CD8-positive, alpha-beta memory T cell (primary cell): Measurements from ENCODE around the gene LRFN4. TPM values are rescaled to one million over a fixed set of nuclear protein-coding genes. Genes with fewer than 3 reads are reported as not detected.

Experiments
- CTCF ChIA-PET: fragments of 350-600 bp; sonication (Branson Sonifier 250); formaldehyde crosslinking; loops from one replicate; lab custom pipeline; 2021; ENCODE audit warnings: antibody characterized with exemption; lab: Charles Lee
- POLR2A ChIA-PET: fragments of 350-600 bp; sonication (Branson Sonifier 250); formaldehyde crosslinking; loops from one replicate; lab custom pipeline; 2021; ENCODE audit warnings: antibody characterized with exemption; lab: Charles Lee
- DNase-seq, 5 donors: peaks; one replicate each; pipeline versions ENCODE4 v3.0.0 to v3.0.0-alpha.2; 2020 to 2022; ENCODE audit warnings: mixed read lengths in 1 of 5
- H3K27ac ChIP-seq: one replicate; pipeline ENCODE4 v1.7.0; 2013; ENCODE audit warnings: low read depth, mild to moderate bottlenecking, low read length, moderate library complexity
- H3K27me3 ChIP-seq: 2 replicates; pipeline ENCODE4 v1.7.0; 2013; ENCODE audit warnings: low read length, mild to moderate bottlenecking; ENCODE audit not compliant: insufficient read depth, poor library complexity, severe bottlenecking
- H3K36me3 ChIP-seq: 2 replicates; pipeline ENCODE4 v1.7.0; 2013; ENCODE audit warnings: mild to moderate bottlenecking, low read length, moderate library complexity; ENCODE audit not compliant: insufficient read depth
- H3K4me1 ChIP-seq: 2 replicates; pipeline ENCODE4 v1.7.0; 2013; ENCODE audit warnings: mild to moderate bottlenecking, low read length, moderate library complexity; ENCODE audit not compliant: insufficient read depth
- H3K4me3 ChIP-seq: 2 replicates; pipeline ENCODE4 v1.7.0; 2013; ENCODE audit warnings: mild to moderate bottlenecking, low read length
- H3K9me3 ChIP-seq: 2 replicates; pipeline ENCODE4 v1.7.0; 2013; ENCODE audit warnings: mild to moderate bottlenecking, low read length
- H3K27ac Mint-ChIP-seq, 8 donors: one replicate each; pipeline ENCODE4 v1.8.0; 2020 to 2021; ENCODE audit warnings: mixed read lengths in 8 of 8, mild to moderate bottlenecking in 6 of 8, inconsistent platforms in 3 of 8, moderate library complexity in 3 of 8
- H3K27me3 Mint-ChIP-seq, 2 donors: one replicate each; pipeline ENCODE4 v1.8.0; 2020 to 2021; ENCODE audit warnings: mixed read lengths in 2 of 2, mild to moderate bottlenecking in 1 of 2, moderate library complexity in 1 of 2
- H3K36me3 Mint-ChIP-seq, 3 donors: one replicate each; pipeline ENCODE4 v1.8.0; 2020 to 2021; ENCODE audit warnings: mixed read lengths in 3 of 3, inconsistent platforms in 1 of 3, mild to moderate bottlenecking in 1 of 3
- H3K4me1 Mint-ChIP-seq, 3 donors: one replicate each; pipeline ENCODE4 v1.8.0; 2020 to 2021; ENCODE audit warnings: mixed read lengths in 3 of 3, inconsistent platforms in 1 of 3, mild to moderate bottlenecking in 1 of 3
- H3K4me3 Mint-ChIP-seq, 7 donors: one replicate each; pipeline ENCODE4 v1.8.0; 2020 to 2021; ENCODE audit warnings: mixed read lengths in 7 of 7, mild to moderate bottlenecking in 6 of 7, moderate library complexity in 4 of 7, inconsistent platforms in 2 of 7
- H3K9me3 Mint-ChIP-seq, 5 donors: one replicate each; pipeline ENCODE4 v1.8.0; 2020 to 2022; ENCODE audit warnings: mixed read lengths in 5 of 5, mild to moderate bottlenecking in 3 of 5, moderate library complexity in 2 of 5, inconsistent platforms in 1 of 5
- polyA plus RNA-seq: library from polyadenylated mRNA; unstranded; fragments of 300-500 nt; fragmentation: Illumina TruSeq; gene quantifications from one replicate; pipeline ENCODE4 v1.2.3, GENCODE V29; 2021
- total RNA-seq, 2 experiments: library from RNA; stranded (reverse); gene quantifications; one replicate each; pipeline ENCODE4 v1.2.3, GENCODE V29; 2021

LRFN4 gene
- total RNA-seq (10 to 100 TPM; 35.5 to 42.8 TPM), polyA plus RNA-seq (2.2 TPM)

DNA sequence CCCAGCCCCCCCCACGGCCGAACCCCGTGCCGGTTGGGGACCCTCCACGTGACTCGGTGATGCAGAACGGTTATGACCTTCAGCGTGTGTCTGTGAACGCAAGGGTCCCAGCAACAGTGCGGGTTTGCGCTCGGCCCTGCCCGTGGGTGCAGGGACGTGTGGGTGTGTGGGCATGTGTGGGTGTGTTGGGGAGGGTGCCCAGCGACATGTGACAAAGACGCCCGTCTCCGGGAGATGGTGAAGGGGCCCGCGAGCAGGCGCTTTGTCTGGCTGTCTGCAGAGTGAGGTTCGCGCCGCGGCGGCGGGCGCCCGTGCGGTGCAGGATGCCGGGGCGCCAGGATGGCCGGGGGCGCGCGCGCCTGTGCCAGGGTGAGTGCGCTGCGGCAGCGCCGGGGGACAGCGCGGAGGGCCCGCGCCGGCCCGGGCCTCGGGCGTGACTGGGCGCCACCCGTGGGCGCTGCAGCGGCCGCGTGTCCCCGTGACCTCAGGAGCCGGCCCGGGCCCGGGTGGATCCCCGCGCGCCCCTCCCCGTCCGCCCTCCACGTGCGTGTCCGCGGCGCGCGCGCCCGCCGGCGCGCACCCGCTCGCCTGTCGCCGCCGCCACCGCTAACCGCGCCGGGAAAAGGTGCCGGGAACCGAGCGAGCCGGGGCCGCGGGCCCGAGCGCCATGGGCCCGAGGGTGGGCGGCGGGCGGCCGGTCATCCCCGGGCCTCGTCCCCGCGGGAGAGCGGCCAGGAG, at the start of gene LRFN4:
Gene LRFN4 (plus strand): TSS at position 569 of the 738 bp plus-strand sequence. CDS start 681 bp downstream, outside the sequence.
- Mint-ChIP-seq H3K4me3 (peak within 1 kb of the TSS; percentile 87 to 94 (median 89)), H3K4me1 (peaks cover 6 to 7% (median 6%) of the 10 kb centered on the region in 3 donors), H3K27ac (peak within 1 kb of the TSS in 7 of 8 donors; percentile 68 to 96 (median 86)), H3K36me3 (no peaks in the 10 kb centered on the region), H3K9me3 (no peaks in the 10 kb centered on the region), H3K27me3 (peaks cover 0 to 1% of the 10 kb centered on the region in 2 donors)
- peak within 1 kb of the TSS; percentile 66 for H3K4me3 ChIP-seq
- no peaks in the 10 kb centered on the region for H3K9me3 ChIP-seq
- ChIA-PET CTCF (no interaction called here), POLR2A (interaction anchor here (0.5 to 3.9 kb wide), 4 partner anchors 13 to 299 kb away, joined by 3 to 45 read pairs (median 3); partner anchors contain the start of genes KDM2A and RCE1)
- H3K27me3 ChIP-seq = no peaks in the 10 kb centered on the region
- H3K36me3 ChIP-seq = no peaks in the 10 kb centered on the region
- H3K4me1 ChIP-seq = peaks cover 6% of the 10 kb centered on the region
- peak within 1 kb of the TSS; percentile 87 for H3K27ac ChIP-seq
- DNase-seq = peak in 2 of 5 donors; percentile 56 to 72

DNA sequence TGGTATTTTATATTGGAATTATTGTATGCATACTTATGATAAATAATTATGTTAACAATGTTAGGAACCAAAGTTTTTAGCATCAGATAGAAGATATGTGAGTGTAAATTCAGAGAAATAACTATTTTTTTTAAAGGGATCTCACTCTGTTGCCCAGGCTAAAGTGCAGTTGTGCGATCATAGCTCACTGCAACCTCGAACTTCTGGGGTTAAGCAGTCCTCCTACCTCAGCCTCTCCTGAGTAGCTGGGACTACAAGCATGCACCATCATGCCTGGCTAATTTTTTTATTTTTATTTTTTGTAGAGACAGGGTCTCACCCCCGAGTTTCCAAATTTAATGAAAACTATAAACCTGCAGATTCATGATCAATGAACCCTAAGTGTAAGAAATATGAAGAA, 47.3 kb upstream of the LRFN4 start:
- Mint-ChIP-seq H3K4me1 (no peaks in the 10 kb centered on the region), H3K9me3 (no peaks in the 10 kb centered on the region), H3K27ac (no peak overlapping the region), H3K27me3 (no peaks in the 10 kb centered on the region), H3K36me3 (peaks cover 0 to 18% (median 15%) of the 10 kb centered on the region in 3 donors), H3K4me3 (no peak overlapping the region)
- Histone ChIP-seq H3K4me1 (no peaks in the 10 kb centered on the region), H3K36me3 (no peaks in the 10 kb centered on the region), H3K27ac (no peak overlapping the region), H3K27me3 (no peaks in the 10 kb centered on the region), H3K9me3 (no peaks in the 10 kb centered on the region), H3K4me3 (no peak overlapping the region)
- ChIA-PET CTCF (no interaction called here), POLR2A (no interaction called here)
- DNase-seq = no peak

- Histone ChIP-seq H3K4me1 (no peaks in the 10 kb centered on the region), H3K36me3 (no peaks in the 10 kb centered on the region), H3K9me3 (no peaks in the 10 kb centered on the region), H3K27ac (no peak overlapping the region), H3K27me3 (no peaks in the 10 kb centered on the region), H3K4me3 (no peak overlapping the region)
- Mint-ChIP-seq H3K9me3 (no peaks in the 10 kb centered on the region), H3K27ac (peak overlapping the region in 1 of 8 donors; percentile 5), H3K36me3 (peaks cover 0 to 16% (median 13%) of the 10 kb centered on the region in 3 donors), H3K27me3 (no peaks in the 10 kb centered on the region), H3K4me3 (no peak overlapping the region), H3K4me1 (no peaks in the 10 kb centered on the region)
- no peak for DNase-seq
- ChIA-PET POLR2A (no interaction called here), CTCF (no interaction called here)
Observed at GRCh38 chr11:66810576-66811185, 46.2 kb upstream of the LRFN4 start.

DNA sequence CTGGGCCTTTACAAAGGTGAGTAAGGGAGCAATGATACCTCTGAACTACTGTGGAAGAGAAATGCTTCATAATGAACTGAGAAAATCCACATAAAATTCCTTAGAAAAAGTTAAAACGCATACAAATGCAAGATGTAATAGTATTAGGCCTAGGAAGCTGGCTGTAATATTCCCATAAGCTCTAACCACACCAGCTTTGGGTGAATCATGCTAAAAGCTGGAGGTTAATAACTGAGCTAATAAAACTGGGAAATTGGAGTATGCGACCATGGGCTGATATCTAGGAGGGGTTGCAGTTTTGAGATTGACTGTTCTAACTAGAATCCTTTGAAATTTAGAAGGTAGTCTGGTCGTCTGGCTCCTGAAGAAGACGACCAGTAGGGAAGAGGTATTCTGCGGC, 42.2 kb upstream of the LRFN4 start:
- H3K4me3 ChIP-seq = no peak overlapping the region
- no peaks in the 10 kb centered on the region for H3K4me1 Mint-ChIP-seq
- no peak for DNase-seq
- ChIA-PET CTCF (no interaction called here), POLR2A (no interaction called here)
- H3K36me3 ChIP-seq = no peaks in the 10 kb centered on the region
- peaks cover 0 to 10% (median 3%) of the 10 kb centered on the region in 3 donors for H3K36me3 Mint-ChIP-seq
- H3K4me3 Mint-ChIP-seq = no peak overlapping the region
- no peak overlapping the region for H3K27ac ChIP-seq
- H3K27me3 Mint-ChIP-seq = no peaks in the 10 kb centered on the region
- no peaks in the 10 kb centered on the region for H3K4me1 ChIP-seq
- no peak overlapping the region for H3K27ac Mint-ChIP-seq
- no peaks in the 10 kb centered on the region for H3K9me3 Mint-ChIP-seq
- H3K27me3 ChIP-seq = no peaks in the 10 kb centered on the region
- no peaks in the 10 kb centered on the region for H3K9me3 ChIP-seq

- Histone ChIP-seq H3K36me3 (no peaks in the 10 kb centered on the region), H3K27me3 (no peaks in the 10 kb centered on the region), H3K4me1 (no peaks in the 10 kb centered on the region), H3K4me3 (no peak overlapping the region), H3K27ac (no peak overlapping the region), H3K9me3 (no peaks in the 10 kb centered on the region)
- Mint-ChIP-seq H3K27ac (no peak overlapping the region), H3K4me3 (no peak overlapping the region), H3K4me1 (no peaks in the 10 kb centered on the region), H3K9me3 (no peaks in the 10 kb centered on the region), H3K36me3 (peaks cover 0 to 10% (median 3%) of the 10 kb centered on the region in 3 donors), H3K27me3 (no peaks in the 10 kb centered on the region)
- no peak for DNase-seq
- CTCF ChIA-PET = no interaction called here
- POLR2A ChIA-PET = no interaction called here
Observed at GRCh38 chr11:66815646-66816045, 41.2 kb upstream of the LRFN4 start.

DNA sequence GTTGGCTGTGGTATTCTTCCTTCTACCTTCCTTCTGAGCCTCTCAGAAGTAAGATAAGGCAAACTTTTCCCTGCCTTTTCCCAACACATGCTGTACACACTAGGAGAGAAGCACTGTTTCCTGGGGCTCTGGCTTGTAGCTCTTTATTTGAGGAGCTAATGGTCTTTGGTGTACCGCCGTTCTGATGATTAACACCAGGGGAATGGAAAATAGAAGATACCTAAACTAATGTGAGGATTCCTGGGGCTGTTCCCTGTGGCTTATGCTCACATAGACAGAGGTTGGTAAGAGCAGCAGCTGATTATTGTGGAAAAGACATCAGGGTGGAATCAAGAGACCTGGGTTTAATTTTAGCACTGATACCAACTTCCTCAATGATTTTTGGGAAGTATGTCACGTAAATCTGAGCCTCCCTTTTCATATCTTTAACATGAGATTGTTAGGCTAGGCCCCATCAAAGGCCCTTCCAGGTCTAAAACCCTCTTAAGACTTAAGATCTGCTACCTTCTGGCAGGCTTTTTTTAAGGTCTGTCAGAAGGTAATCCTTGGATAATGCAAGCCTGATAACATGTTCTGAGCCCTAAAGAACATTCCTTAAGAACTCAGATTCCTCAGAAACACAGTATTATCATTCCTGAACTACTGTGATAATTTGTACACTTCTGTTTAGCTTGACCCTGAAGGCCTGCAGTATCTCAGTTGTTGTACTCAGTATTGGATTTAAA, 38.5 kb upstream of the LRFN4 start:
- ChIA-PET CTCF (no interaction called here), POLR2A (no interaction called here)
- no peaks in the 10 kb centered on the region for H3K36me3 ChIP-seq
- Mint-ChIP-seq H3K27ac (no peak overlapping the region), H3K4me3 (no peak overlapping the region), H3K27me3 (no peaks in the 10 kb centered on the region), H3K9me3 (no peaks in the 10 kb centered on the region), H3K36me3 (peaks cover 0 to 8% (median 4%) of the 10 kb centered on the region in 3 donors), H3K4me1 (no peaks in the 10 kb centered on the region)
- H3K27ac ChIP-seq = no peak overlapping the region
- no peak overlapping the region for H3K4me3 ChIP-seq
- no peak for DNase-seq
- no peaks in the 10 kb centered on the region for H3K27me3 ChIP-seq
- H3K4me1 ChIP-seq = no peaks in the 10 kb centered on the region
- H3K9me3 ChIP-seq = no peaks in the 10 kb centered on the region

DNA sequence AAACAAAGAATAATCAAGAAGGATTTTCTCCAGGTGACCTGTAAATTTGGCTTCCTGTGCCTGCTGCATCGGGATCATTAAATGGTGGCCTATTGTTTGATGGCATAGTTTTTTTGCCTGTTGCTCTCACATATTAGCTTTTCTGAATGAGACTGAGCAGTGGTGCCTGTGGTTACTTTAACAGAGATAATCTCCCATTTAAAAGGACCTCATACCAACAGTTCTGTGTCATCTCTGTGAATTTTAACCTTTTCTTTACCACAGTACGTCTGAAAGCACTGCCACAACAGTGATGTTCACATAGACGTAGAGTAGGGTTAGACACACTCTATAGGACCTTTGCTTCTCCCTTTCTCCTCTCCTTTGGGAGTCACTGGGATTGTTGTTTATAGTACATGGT, 36.5 kb upstream of the LRFN4 start:
- no peaks in the 10 kb centered on the region for H3K36me3 ChIP-seq
- Mint-ChIP-seq H3K4me3 (no peak overlapping the region), H3K27ac (no peak overlapping the region), H3K27me3 (no peaks in the 10 kb centered on the region), H3K9me3 (no peaks in the 10 kb centered on the region), H3K36me3 (peaks cover 0 to 5% (median 3%) of the 10 kb centered on the region in 3 donors), H3K4me1 (no peaks in the 10 kb centered on the region)
- no peak for DNase-seq
- no peak overlapping the region for H3K27ac ChIP-seq
- H3K4me3 ChIP-seq = no peak overlapping the region
- H3K27me3 ChIP-seq = no peaks in the 10 kb centered on the region
- H3K4me1 ChIP-seq = no peaks in the 10 kb centered on the region
- CTCF ChIA-PET = interaction anchor here (1.5 kb wide), 1 partner anchor 14 kb away, joined by 4 read pairs; no protein-coding TSS in a partner anchor
- POLR2A ChIA-PET = no interaction called here
- no peaks in the 10 kb centered on the region for H3K9me3 ChIP-seq
